H1 (cell line): ENCODE measurements around the gene TRAPPC5. TPM values are rescaled to one million over a fixed set of nuclear protein-coding genes. Genes with fewer than 3 reads are reported as not detected.

Source experiments
- RXRA ChIP-seq: IDR thresholded peaks from 2 replicates; pipeline ENCODE4 v1.6.1; 2011; ENCODE audit warnings: low read depth, mild to moderate bottlenecking, low read length, moderate library complexity; ENCODE audit not compliant: insufficient read depth
- polyA plus RNA-seq, 7 experiments: library from polyadenylated mRNA; depleted of rRNA in 3 of 7; stranded (reverse) in 5 of 7; unstranded in 2 of 7; fragments of >200 nt in 5 of 7; fragments of 200-250 nt in 2 of 7; gene quantifications; 1 replicate in 5 of 7; 2 replicates in 1 of 7; 4 replicates in 1 of 7; pipeline versions ENCODE4 v1.2.1 to v1.2.3, GENCODE V29; 2011 to 2013; ENCODE audit warnings: missing spikeins in 2 of 7, mixed read lengths in 2 of 7
- total RNA-seq: library from RNA; stranded (reverse); fragmentation: NEBNext Ultra II Directional; extraction: Animal tissue kit (Norgen Biotek cat#: 25700); gene quantifications from 2 replicates; pipeline ENCODE4 v1.2.1, GENCODE V29; 2021
- TF ChIP-seq, protein P1 (sequence below), 3 experiments: IDR thresholded peaks; 1 replicate in 2 of 3; 2 replicates in 1 of 3; pipeline versions ENCODE4 v1.5.1 to v1.6.1; 2011; ENCODE audit warnings: low read length in 3 of 3, mild to moderate bottlenecking in 3 of 3, inconsistent platforms in 2 of 3, low read depth in 1 of 3, moderate library complexity in 1 of 3; ENCODE audit not compliant: insufficient read depth in 1 of 3; ENCODE audit errors: control extremely low read depth in 1 of 3
- TF ChIP-seq, protein P2 (sequence below): IDR thresholded peaks from 2 replicates; pipeline ENCODE4 v1.6.1; 2012; ENCODE audit warnings: inconsistent platforms

Gene TRAPPC5
- total and polyA plus RNA-seq, 2 of the 8 experiments (the other 6 are each of a cell fraction or from before 2014, with no cell fraction given) = 109 to 120 TPM

GRCh38 chr19:7655581-7655980, 25.1 kb upstream of the TRAPPC5 start (continued):
- TF ChIP-seq, protein P1, sequence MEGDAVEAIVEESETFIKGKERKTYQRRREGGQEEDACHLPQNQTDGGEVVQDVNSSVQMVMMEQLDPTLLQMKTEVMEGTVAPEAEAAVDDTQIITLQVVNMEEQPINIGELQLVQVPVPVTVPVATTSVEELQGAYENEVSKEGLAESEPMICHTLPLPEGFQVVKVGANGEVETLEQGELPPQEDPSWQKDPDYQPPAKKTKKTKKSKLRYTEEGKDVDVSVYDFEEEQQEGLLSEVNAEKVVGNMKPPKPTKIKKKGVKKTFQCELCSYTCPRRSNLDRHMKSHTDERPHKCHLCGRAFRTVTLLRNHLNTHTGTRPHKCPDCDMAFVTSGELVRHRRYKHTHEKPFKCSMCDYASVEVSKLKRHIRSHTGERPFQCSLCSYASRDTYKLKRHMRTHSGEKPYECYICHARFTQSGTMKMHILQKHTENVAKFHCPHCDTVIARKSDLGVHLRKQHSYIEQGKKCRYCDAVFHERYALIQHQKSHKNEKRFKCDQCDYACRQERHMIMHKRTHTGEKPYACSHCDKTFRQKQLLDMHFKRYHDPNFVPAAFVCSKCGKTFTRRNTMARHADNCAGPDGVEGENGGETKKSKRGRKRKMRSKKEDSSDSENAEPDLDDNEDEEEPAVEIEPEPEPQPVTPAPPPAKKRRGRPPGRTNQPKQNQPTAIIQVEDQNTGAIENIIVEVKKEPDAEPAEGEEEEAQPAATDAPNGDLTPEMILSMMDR (IDR thresholded peaks at IDR 0.05; ENCODE audit: control extremely low read depth in 1 of 3, insufficient read depth in 1 of 3, low read depth in 1 of 3, low read length in 3 of 3) = no peak
- TF ChIP-seq, protein P2, sequence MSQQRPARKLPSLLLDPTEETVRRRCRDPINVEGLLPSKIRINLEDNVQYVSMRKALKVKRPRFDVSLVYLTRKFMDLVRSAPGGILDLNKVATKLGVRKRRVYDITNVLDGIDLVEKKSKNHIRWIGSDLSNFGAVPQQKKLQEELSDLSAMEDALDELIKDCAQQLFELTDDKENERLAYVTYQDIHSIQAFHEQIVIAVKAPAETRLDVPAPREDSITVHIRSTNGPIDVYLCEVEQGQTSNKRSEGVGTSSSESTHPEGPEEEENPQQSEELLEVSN = no peak
- TF ChIP-seq RXRA = no peak
